A673 (cell line): ENCODE results near the gene TBKBP1. TPM values are rescaled to one million over a fixed set of nuclear protein-coding genes. Genes with fewer than 3 reads are reported as not detected.

Experiments used
- BruUV-seq: library from RNA; stranded (reverse); fragments of 400-500 nt; replicated peaks from 2 replicates; lab custom pipeline; 2021; lab: Mats Ljungman, UMichigan
- CTCF ChIA-PET: fragments of 300-600 bp; sonication (Branson Sonifier 250); formaldehyde crosslinking; loops from one replicate; lab custom pipeline; 2022; ENCODE audit warnings: antibody characterized with exemption; lab: Charles Lee
- POLR2A ChIA-PET: fragments of 300-600 bp; sonication (Branson Sonifier 250); formaldehyde crosslinking; loops from one replicate; lab custom pipeline; 2022; ENCODE audit warnings: antibody characterized with exemption; ENCODE audit not compliant: low non-redundant PET; lab: Charles Lee
- DNase-seq: peaks from one replicate; pipeline ENCODE4 v3.0.0-alpha.2; 2015; ENCODE audit warnings: low spot score
- H3K27ac ChIP-seq: fragments of 200-600 bp; sonication (generic); 2 replicates; pipeline ENCODE4 v1.5.1; 2016; ENCODE audit warnings: mixed run types, low read depth, mild to moderate bottlenecking, mixed read lengths, antibody characterized with exemption, low read length; ENCODE audit not compliant: poor library complexity, severe bottlenecking
- H3K27me3 ChIP-seq: fragments of 200-600 bp; sonication (generic); replicated peaks from 2 replicates; pipeline ENCODE4 v1.6.1; 2017; ENCODE audit warnings: mixed run types, low read depth, mild to moderate bottlenecking, mixed read lengths, antibody characterized with exemption, low read length; ENCODE audit not compliant: insufficient read depth, poor library complexity
- H3K36me3 ChIP-seq: fragments of 200-600 bp; sonication (generic); 2 replicates; pipeline ENCODE4 v1.6.1; 2016; ENCODE audit warnings: mixed run types, mild to moderate bottlenecking, mixed read lengths, antibody characterized with exemption, low read length; ENCODE audit not compliant: insufficient read depth, poor library complexity, severe bottlenecking
- H3K4me1 ChIP-seq: fragments of 200-600 bp; sonication (generic); 2 replicates; pipeline ENCODE4 v1.6.1; 2017; ENCODE audit warnings: mixed run types, mild to moderate bottlenecking, mixed read lengths, antibody characterized with exemption, low read length; ENCODE audit not compliant: insufficient read depth, poor library complexity, severe bottlenecking
- H3K4me3 ChIP-seq: fragments of 200-600 bp; sonication (generic); 2 replicates; pipeline ENCODE4 v1.5.1; 2016; ENCODE audit warnings: low read depth, mixed run types, mild to moderate bottlenecking, mixed read lengths, low read length; ENCODE audit not compliant: poor library complexity, severe bottlenecking
- H3K9me3 ChIP-seq: fragments of 200-600 bp; sonication (generic); 2 replicates; pipeline ENCODE4 v1.6.1; 2016; ENCODE audit warnings: mixed run types, low read depth, mild to moderate bottlenecking, mixed read lengths, antibody characterized with exemption, low read length; ENCODE audit not compliant: poor library complexity, severe bottlenecking
- CTCF ChIP-seq: fragments of 300-800, 200-600 bp; sonication (generic); conservative IDR thresholded peaks from 2 replicates; pipeline ENCODE4 v1.5.1; 2017; ENCODE audit warnings: low read depth, mild to moderate bottlenecking, antibody characterized with exemption, low read length, moderate library complexity, mixed read lengths
- EZH2 ChIP-seq: fragments of 200-600 bp; sonication (generic); IDR thresholded peaks from 2 replicates; pipeline ENCODE4 v1.6.1; 2017; ENCODE audit warnings: borderline replicate concordance, low read depth, mild to moderate bottlenecking, mixed read lengths, antibody characterized with exemption, low read length; ENCODE audit not compliant: poor library complexity, severe bottlenecking
- intact Hi-C: fragments of 100-400 bp; cut with micrococcal nuclease; formaldehyde crosslinking; loops from one replicate; pipeline ENCODE4 v1.10.0; 2022; ENCODE audit not compliant: unreplicated experiment
- total RNA-seq: library from RNA; stranded (reverse); gene quantifications from 2 replicates; pipeline ENCODE4 v1.2.3, GENCODE V29; 2021

The TBKBP1 gene
- total RNA-seq, 1 experiment from 2014 or later, result 21.1 TPM

DNA sequence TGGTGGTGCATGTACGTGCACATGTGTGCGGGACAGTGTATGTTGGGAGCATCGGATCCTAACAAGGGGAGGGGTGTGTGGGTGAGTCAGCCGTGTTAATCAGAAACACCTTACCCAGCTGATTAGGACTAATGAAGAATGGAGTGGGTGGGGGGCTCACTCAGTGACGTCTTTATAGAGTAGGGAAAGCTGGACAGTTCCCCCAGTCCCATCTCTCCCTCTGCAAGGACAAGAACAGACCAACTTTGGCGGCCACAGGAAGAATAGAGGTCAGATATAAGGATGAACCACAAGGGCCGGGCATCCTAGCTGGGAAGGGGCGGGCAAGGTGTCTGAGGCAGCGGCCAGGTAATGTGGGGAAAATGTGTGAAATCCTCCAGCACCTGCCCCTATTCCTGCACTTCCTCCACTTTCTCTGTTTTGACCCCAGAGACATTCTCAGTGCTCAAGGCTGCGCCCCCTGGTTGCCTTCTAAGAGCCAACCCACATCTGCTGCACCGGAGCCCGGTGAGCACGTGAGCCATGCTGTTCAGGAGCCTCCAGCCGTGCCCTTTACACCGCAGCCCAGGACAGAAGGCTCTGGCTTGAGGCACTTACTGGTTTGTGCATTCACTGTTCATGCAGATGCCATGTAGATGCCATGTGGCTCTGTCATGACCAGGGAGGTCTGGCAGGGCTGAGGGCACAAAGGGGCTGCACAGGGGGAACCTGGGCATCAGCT lies 20.2 kb downstream of the TBKBP1 start:
- no TSS peak for BruUV-seq
- POLR2A ChIA-PET, result no interaction called here
- Histone ChIP-seq H3K27ac (no peak overlapping the region), H3K4me1 (no peaks in the 10 kb centered on the region), H3K27me3 (no peaks in the 10 kb centered on the region), H3K36me3 (no peaks in the 10 kb centered on the region), H3K4me3 (no peak overlapping the region), H3K9me3 (no peaks in the 10 kb centered on the region)
- intact Hi-C loops, result no loop called here
- CTCF ChIA-PET, result interaction anchor here (0.7 kb wide), 1 partner anchor 356 kb away, joined by 3 read pairs; no protein-coding TSS in a partner anchor
- TF ChIP-seq EZH2, result no peak
- no peak for TF ChIP-seq CTCF
- DNase-seq, result no peak

DNA sequence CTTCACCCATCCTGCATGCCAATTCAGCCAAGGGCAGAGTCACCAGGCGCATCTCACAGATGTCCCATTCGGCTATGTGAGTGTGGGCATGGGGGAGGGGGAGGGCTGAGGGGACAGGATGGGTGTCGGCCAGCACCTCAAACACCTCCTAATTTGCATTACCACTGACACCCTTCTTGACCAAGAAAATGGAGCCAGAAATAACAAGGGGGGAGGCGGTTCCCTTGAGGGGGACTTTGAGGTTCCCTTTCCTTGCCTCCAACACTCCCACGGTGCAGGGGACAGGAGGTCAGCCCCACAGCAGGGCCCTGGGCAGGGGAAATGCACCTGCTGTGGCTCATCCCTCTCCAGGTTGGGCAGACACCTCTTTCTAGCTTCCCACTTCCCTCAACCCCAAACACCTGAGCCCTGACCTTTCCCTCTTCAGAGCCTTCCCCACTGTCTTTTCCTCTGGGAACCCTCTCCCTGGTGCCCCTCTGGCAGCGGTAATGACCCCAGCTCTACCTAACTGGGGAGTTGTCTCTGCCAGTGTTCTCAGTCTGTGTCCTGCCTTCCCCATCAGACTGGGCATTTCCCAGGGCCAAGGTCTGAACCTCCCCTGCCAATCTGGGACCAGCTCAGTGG lies 20.9 kb downstream of the TBKBP1 start:
- TF ChIP-seq EZH2 (no peak), CTCF (no peak)
- Histone ChIP-seq H3K27me3 (no peaks in the 10 kb centered on the region), H3K36me3 (no peaks in the 10 kb centered on the region), H3K4me3 (no peak overlapping the region), H3K9me3 (no peaks in the 10 kb centered on the region), H3K4me1 (no peaks in the 10 kb centered on the region), H3K27ac (no peak overlapping the region)
- BruUV-seq, result no TSS peak
- no peak for DNase-seq
- intact Hi-C loops, result no loop called here
- POLR2A ChIA-PET, result no interaction called here
- CTCF ChIA-PET, result no interaction called here

DNA sequence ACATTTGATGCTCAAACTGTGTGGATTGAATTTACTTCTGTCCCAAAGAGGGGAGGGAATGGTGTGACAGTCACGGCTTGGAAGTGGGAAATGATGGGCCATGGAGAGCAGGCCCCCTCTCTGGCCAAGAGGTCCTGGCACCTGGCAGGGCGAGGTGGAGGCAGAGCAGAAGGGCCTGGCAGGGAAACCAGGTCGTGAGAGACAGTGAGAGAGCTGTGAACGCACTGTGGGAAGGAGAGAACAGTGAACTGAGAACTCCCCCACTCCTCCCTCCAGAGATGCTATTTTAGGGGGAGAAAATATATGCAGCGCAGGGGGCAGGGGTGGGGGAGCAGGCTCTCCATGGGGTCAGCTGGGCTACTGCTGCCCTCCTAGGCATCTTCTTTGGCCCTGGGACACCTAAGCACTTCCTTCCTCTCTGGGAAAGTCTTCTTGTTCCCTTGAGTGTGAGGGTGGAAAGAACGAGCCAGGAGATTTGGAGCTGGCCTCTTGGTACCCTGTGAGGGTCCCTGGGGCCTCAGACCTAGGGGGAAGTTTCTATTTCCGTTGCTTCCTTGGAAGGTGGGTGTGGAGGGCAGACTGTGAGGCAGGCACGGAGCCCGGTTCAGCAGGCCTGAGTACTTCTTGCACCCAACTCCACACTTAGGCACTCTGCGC lies 21.8 kb downstream of the TBKBP1 start:
- BruUV-seq, result no TSS peak
- intact Hi-C loops, result no loop called here
- H3K27ac ChIP-seq, result no peak overlapping the region
- POLR2A ChIA-PET, result no interaction called here
- DNase-seq, result no peak
- no peaks in the 10 kb centered on the region for H3K36me3 ChIP-seq
- H3K4me1 ChIP-seq, result no peaks in the 10 kb centered on the region
- H3K9me3 ChIP-seq, result no peaks in the 10 kb centered on the region
- H3K27me3 ChIP-seq, result no peaks in the 10 kb centered on the region
- no peak overlapping the region for H3K4me3 ChIP-seq
- TF ChIP-seq EZH2, result no peak
- no peak for TF ChIP-seq CTCF
- CTCF ChIA-PET, result no interaction called here
